DMS53 treated with DMSO at 0.1 percent for 48 hours (cell line): ENCODE measurements around the gene SLC9A9.

Experiments used
- DNase-seq: peaks from one replicate; lab custom pipeline; 2025; ENCODE audit not compliant: unreplicated experiment; lab: John Stamatoyannopoulos, UW

SLC9A9 gene

GRCh38 chr3:143363276-143363675 is 485.0 kb downstream of the SLC9A9 start:
- no peak for DNase-seq

DNA sequence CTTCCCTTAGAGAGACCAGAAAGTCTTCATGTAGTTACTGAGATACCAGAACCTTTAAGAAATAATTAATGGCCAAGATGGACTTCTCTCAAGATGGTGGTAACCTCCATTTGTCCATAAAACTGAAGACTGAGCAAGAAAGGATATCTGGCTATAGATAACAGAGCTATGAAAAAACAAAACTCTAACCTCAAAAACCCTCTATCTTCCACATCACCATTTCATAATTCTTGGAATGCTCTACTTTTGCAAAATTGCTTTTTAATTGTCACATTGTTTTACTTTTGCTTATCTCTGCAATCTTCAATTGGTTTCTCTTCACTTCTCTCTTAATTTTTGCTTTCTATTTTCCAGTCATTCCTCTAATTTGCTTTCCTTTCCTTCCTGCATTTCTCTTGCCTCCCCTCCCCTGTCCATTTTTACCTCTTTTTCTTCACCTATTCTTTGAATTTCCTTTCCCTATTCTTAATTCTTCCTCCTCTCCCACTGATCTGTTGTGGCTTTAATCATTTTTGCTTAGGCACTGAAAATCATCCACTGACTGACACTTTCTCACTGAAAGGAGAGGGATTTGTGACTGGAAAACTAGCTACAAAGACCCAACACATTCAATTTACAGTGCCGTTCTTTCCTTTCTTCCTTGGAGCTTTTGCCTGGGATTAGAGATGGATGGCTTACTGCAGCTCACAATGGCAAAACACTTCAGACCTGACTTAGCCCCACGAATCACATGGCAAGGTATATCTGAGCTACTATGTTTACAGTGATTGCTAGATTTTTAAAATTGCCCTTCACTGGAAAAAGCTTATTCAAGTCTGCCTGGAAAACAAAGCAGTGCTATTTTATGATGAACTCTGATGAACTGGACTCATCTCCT is 485.9 kb downstream of the SLC9A9 start:
- no peak for DNase-seq

DNA sequence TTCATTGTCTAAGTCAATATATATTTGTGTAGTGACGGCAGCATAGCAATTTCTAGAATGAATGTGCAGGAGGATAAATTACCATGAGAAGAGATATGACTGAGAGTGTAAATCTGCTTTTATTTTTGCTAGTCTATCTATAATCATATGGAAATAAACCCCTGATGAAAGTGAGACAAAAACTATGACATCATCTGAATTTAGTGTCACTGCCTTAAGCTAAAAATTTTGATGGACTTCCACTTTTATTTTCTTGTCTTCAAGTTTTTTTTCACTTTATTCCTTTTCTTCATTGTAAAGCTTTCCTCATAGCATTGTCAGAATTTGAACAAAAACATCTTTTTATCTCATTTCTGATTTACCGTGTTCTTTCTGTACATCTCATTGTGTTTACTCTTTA is 486.7 kb downstream of the SLC9A9 start:
- DNase-seq: no peak

DNA sequence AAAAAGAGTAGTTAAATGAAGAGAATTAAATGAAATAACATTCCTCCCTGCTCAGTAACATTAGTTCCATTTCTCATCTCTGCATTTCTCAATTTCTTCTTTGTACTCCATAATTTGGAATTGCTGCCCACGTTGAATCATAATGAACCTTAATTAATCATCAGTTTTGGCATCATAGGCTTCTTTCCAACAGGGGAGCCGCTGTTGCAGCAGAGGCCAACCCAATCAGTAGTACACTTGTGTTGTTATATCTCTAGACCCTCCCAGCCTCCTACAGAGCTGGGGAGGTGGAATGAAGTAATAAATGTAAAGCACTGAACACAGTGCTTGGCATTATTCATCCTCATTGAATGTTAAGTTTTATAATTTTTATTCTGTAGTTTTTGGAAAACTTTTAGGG is 488.0 kb downstream of the SLC9A9 start:
- DNase-seq: no peak

DNA sequence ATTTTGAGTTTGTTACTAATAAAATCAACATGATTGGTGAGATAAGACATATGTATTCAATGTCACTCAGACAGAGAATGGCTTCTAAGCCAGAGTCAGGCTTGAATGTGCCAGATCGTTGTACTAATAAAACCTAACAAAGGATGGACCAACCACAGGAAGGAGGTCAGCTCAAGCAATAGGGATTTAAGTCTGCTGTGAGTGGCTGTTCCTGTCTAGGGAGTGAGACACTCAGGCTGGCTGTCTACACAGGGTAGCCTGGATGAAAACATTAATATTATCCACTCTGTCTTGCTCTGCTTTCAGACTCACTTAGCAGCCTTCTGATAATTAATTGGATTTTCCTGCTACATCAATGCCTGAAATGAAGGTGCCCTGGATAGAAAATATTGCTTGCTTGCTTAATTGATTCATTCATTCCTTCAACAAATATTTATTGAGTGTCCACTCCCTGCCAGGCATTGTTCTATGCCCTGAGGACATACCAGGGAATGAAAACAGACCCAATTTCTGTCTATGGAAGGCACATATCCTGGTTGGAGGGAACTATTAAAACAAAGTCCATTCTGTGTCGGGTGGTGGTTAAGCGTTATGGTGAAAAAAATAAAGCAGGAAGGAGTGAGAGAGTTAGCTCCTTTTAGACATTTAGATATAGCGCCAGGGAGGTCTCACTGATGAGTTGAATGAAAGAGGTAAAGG is 489.3 kb downstream of the SLC9A9 start:
- DNase-seq: no peak

- no peak for DNase-seq
These were observed 490.0 kb downstream of the SLC9A9 start for GRCh38 chr3:143358155-143358792.

- no peak for DNase-seq
These were observed 490.6 kb downstream of the SLC9A9 start for GRCh38 chr3:143357700-143358099.

GRCh38 chr3:143356839-143357238 is 491.4 kb downstream of the SLC9A9 start:
- DNase-seq: no peak

DNA sequence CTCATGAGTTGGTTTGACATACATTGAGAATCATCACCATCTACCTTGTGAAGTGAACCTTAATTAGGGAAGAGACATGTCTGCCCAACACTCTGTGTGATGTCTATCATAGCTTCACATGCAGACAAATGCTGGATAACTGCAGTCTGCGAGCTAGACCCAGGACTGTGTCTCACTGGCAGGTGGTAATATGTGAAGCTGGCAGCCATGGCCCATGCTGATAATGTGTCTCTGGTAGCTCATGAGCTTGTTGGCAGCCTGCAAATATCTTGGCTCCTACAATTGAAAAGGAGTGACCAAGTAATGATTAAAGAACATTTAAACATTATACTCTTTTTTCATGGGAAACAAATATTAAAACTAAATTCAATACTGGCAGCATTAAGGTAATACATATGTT is 493.9 kb downstream of the SLC9A9 start:
- no peak for DNase-seq

GRCh38 chr3:143352850-143353550 is 495.3 kb downstream of the SLC9A9 start:
- DNase-seq: no peak

DNA sequence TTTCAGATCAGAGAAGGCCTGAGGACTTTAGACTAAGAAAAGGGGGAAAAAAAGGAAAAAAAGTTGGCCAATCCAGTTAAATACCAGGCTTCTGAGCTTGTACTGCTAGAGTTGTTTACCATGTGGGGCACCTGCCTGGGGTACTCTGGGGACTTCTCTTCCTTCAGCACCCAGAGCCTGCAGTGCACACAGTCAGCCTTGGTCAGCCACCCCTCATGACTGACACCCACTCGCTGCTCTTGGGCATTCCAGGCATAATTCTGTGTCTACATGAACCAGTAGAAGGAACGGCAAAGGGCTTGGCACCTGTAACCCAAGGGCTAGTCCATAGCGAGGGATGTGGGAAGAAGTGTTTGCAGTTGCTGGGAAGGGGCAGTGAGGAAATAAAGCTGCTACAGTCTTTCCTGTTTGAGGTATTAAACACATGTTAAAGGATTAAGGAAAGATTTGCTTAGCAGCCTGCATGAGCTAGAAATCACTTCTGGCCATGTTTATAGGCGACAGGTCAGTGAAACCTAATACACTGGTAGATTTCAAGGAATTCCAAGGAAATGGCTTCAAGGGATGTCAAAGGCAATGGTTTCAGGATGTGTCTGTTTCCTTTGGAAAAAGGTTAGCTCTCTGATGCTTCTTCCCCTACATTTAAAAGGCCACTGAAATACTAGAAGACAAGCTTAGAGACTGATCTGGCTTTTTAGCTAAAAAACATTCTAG is 496.2 kb downstream of the SLC9A9 start:
- DNase-seq: no peak

DNA sequence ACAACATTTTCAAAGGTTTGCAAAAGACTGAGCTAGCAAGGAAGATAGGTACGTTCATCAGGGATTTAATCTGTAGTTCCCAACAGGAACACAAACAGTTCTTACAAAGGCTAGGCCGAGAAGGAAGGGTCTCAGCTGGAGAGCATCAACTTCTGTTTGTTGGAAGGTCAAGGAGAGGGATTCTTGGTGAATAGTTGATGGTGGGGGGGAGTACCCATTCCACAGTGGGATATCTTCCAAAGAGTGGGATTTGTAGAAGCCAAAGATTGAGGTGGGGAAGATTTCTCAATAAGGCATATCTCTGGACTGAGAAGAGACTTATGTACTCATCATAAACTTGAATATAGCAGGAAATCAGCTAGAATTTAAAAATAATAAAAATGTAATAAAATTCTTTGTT is 496.9 kb downstream of the SLC9A9 start:
- no peak for DNase-seq

DNA sequence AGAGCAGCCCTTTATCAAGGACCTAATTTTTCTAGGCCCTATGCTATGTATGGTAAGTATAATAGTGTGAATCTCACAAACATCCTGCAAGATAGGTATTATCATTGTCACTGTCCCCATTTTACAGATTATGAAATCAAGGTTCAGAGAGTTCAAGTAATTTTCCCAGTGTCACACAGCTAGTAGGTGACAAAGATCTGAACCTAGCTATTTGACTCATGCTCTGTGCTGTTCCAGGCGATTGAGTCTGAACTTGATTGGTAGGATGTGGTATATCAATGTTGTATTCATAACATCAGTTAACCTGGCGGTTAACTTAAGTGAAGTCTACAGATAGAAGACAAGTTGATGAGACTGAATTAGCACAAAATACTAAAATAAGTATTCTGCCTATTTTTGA is 498.8 kb downstream of the SLC9A9 start:
- DNase-seq: no peak

DNA sequence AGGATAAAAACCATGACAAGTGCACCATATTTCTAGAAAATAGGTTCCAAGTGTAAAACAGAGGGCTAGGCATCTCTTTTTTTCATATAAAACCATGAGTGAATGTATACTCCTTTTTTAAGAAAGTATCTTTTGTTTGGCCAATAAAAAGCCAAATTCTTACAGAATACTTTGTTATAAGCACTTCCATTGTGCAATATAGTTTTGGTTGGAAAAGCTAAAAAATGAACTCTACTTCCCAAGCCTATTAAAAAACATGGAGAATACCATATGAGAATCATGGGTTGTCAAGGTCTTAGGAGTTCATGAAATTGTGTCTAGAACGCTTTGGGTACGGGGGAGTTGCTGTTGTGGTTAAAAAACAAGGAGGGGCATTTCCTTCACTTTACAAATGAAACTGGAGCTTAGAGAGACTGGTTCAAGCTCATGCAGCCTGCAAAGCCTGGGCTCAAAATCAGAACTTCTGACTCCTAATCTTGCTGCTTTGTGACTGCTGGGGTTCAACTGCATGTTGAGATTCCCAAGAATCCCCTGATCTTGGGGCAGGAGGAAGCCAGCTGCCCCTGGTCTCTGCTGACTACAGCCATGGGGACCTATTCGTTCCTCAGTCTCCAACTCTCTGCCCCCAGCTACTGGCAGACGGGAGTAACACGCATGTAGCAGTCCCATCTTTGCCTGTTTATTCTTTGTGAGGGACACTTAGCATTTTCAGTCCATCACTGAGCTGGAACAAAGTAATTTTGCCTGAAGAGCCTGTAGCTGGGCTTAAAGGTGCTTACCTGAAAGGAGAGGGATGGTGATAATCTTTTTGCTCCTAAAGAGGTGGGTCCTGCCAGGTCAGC is 499.6 kb downstream of the SLC9A9 start:
- DNase-seq: no peak

DNA sequence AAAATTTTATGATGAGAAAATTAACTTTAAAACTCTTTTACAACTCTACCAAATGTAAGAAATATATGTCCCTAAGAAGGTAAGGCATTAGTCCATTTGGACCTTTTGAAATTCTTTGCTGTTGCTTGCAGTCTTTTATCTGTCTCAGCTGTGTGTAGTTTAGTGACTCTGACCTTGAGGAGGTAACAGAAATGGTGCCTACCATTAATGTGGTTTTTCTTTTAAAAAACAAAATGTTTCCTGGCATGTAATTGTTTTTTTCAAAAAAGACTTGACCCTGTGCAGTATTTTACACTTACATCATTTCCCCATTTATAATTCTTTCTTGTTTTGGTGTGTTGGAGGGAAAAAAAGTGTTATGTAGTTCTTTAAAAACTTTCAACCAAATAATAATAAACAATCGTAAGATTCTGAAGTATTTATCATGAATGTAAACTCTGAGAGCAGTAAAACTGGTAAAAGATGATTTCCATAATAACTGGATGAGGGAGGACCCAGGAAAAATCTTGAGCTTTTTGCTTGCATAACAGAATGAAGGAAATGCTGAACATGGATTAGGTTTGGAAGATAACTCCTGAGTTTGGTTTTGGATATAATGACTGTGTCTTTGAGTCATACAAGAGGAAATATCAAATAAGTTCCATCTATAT is 503.6 kb downstream of the SLC9A9 start:
- no peak for DNase-seq

DNA sequence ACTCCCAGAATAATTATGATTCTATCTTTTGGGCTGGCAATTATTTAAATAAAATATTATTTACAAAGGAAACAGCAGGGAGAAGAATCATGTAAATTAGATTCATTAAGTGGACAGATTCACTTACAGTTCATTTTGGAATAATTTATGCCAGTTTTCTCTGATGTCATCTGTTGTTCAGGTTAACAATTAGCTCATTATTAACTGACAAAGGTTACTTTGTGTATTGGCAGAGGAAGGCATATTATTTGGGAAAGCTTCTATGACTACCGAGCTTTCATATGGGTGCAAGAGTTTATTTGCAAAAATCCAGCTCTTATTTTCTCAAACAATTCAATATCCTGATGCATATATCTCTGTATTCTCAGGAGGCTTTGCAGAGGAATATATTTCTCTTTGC is 504.3 kb downstream of the SLC9A9 start:
- DNase-seq: no peak

GRCh38 chr3:143343031-143343430 is 505.2 kb downstream of the SLC9A9 start:
- no peak for DNase-seq

GRCh38 chr3:143339451-143339850 is 508.8 kb downstream of the SLC9A9 start:
- DNase-seq: no peak

DNA sequence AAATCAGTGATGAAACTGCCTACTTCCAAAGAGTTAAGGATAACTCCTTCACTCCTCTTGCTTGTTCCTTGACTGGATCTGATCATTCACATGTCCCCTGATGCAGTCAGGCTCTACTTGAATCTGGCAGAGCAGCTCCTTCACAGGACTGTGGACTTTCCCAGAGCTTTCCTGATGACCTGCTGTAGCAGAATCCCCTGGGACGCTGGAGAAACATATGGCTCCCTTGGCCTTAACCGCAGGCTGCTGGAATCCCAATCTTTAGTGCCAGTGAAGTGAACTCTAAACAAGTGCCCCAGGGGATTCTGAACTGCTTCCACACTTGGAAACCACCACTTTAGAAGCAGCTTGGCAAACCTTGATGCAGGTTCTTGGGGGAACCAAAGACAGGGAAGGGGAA is 510.9 kb downstream of the SLC9A9 start:
- DNase-seq: no peak
